SK-N-SH (cell line): ENCODE results near the gene ST6GALNAC6. TPM values are rescaled to one million over a fixed set of nuclear protein-coding genes. Genes with fewer than 3 reads are reported as not detected.

Experiments used
- CTCF ChIA-PET: fragments of 300-600, 350-600 bp; formaldehyde crosslinking; extraction: SDS; loops from one replicate; lab custom pipeline; 2021; lab: Yijun Ruan, JAX
- POLR2A ChIA-PET: fragments of 350-600 bp; sonication (Branson Sonifier 250); formaldehyde crosslinking; extraction: SDS; loops from one replicate; lab custom pipeline; 2020; ENCODE audit warnings: antibody characterized with exemption, inconsistent platforms; lab: Yijun Ruan, JAX
- DNase-seq: peaks from one replicate; pipeline ENCODE4 v3.0.0; 2012
- H2AFZ ChIP-seq: fragments of 200-600 bp; sonication (generic); 2 replicates; pipeline ENCODE4 v1.8.1; 2016; ENCODE audit warnings: antibody characterized with exemption, mild to moderate bottlenecking, low read depth
- H3F3A ChIP-seq: fragments of 200-600 bp; sonication (generic); replicated peaks from 2 replicates; pipeline ENCODE3; 2016; ENCODE audit warnings: antibody characterized with exemption, mild to moderate bottlenecking; ENCODE audit not compliant: insufficient read depth
- H3K27ac ChIP-seq, 2 experiments: fragments of 200-500 bp in 1 of 2; fragments of 200-600 bp in 1 of 2; sonication (Bioruptor generic) in 1 of 2; sonication (generic), shearing (Covaris generic) in 1 of 2; 2 replicates each; pipeline versions ENCODE4 v1.5.1 to v1.6.1; 2014 to 2016; ENCODE audit warnings: low read depth in 2 of 2, inconsistent platforms in 1 of 2, low read length in 1 of 2, mild to moderate bottlenecking in 1 of 2, mixed read lengths in 1 of 2
- H3K27me3 ChIP-seq: fragments of 200-600 bp; sonication (generic), shearing (Covaris generic); 2 replicates; pipeline ENCODE4 v1.6.1; 2016; ENCODE audit warnings: mixed run types; ENCODE audit not compliant: insufficient read depth
- H3K36me3 ChIP-seq, 2 experiments: fragments of 200-500 bp in 1 of 2; fragments of 200-600 bp in 1 of 2; sonication (Bioruptor generic) in 1 of 2; sonication (generic) in 1 of 2; replicated peaks in 1 of 2; 2 replicates each; pipeline versions ENCODE3 to v1.5.1; 2014 to 2016; ENCODE audit warnings: low read length in 1 of 2, mild to moderate bottlenecking in 1 of 2; ENCODE audit not compliant: insufficient read depth in 2 of 2, control insufficient read depth in 1 of 2
- H3K4me1 ChIP-seq, 2 experiments: fragments of 200-500 bp in 1 of 2; fragments of 200-600 bp in 1 of 2; sonication (Bioruptor generic) in 1 of 2; sonication (generic), shearing (Covaris generic) in 1 of 2; 2 replicates each; pipeline versions ENCODE4 v1.5.1 to v1.6.1; 2014 to 2016; ENCODE audit warnings: low read depth in 1 of 2, low read length in 1 of 2, mixed run types in 1 of 2; ENCODE audit not compliant: insufficient read depth in 2 of 2, control insufficient read depth in 1 of 2
- H3K4me2 ChIP-seq: fragments of 200-600 bp; sonication (generic), shearing (Covaris generic); 2 replicates; pipeline ENCODE4 v1.6.1; 2017; ENCODE audit warnings: mixed run types
- H3K4me3 ChIP-seq, 2 experiments: fragments of 200-500 bp in 1 of 2; fragments of 200-600 bp in 1 of 2; sonication (Bioruptor generic) in 1 of 2; sonication (generic), shearing (Covaris generic) in 1 of 2; 2 replicates each; pipeline versions ENCODE4 v1.5.1 to v1.8.1; 2014 to 2016; ENCODE audit warnings: low read depth in 2 of 2, inconsistent platforms in 1 of 2, low read length in 1 of 2, mild to moderate bottlenecking in 1 of 2, mixed read lengths in 1 of 2, moderate library complexity in 1 of 2
- H3K79me2 ChIP-seq: fragments of 200-600 bp; sonication (generic); 2 replicates; pipeline ENCODE4 v1.8.1; 2017; ENCODE audit warnings: mild to moderate bottlenecking; ENCODE audit not compliant: insufficient read depth
- H3K9ac ChIP-seq: fragments of 200-600 bp; sonication (generic); 2 replicates; pipeline ENCODE4 v1.6.1; 2017; ENCODE audit warnings: mixed run types
- H3K9me2 ChIP-seq: fragments of 200-600 bp; sonication (generic); 2 replicates; pipeline ENCODE4 v1.6.1; 2017; ENCODE audit warnings: mixed run types
- H3K9me3 ChIP-seq: fragments of 200-600 bp; sonication (generic); 2 replicates; pipeline ENCODE4 v1.6.1; 2017; ENCODE audit warnings: mixed run types, mild to moderate bottlenecking, moderate library complexity
- H4K20me1 ChIP-seq: fragments of 200-600 bp; sonication (generic); 2 replicates; pipeline ENCODE4 v1.6.1; 2017; ENCODE audit warnings: mild to moderate bottlenecking, mixed run types; ENCODE audit not compliant: insufficient read depth
- CHD2 ChIP-seq: fragments of 150-350 bp; IDR thresholded peaks from 2 replicates; pipeline ENCODE4 v1.6.1; 2018; ENCODE audit warnings: low read length; ENCODE audit not compliant: partially characterized antibody
- EP300 ChIP-seq, 2 experiments: IDR thresholded peaks; 2 replicates each; pipeline versions ENCODE4 v1.4.0 to v1.6.1; 2012; ENCODE audit warnings: borderline replicate concordance in 1 of 2, low read depth in 1 of 2, low read length in 1 of 2
- JUND ChIP-seq: IDR thresholded peaks from 2 replicates; pipeline ENCODE4 v1.4.0; 2012
- MEF2A ChIP-seq: IDR thresholded peaks from 2 replicates; pipeline ENCODE4 v1.4.0; 2012; ENCODE audit warnings: low read depth, borderline replicate concordance
- NFIC ChIP-seq: IDR thresholded peaks from 2 replicates; pipeline ENCODE4 v1.4.0; 2012; ENCODE audit warnings: borderline replicate concordance
- NRF1 ChIP-seq: IDR thresholded peaks from 2 replicates; pipeline ENCODE4 v1.6.1; 2012; ENCODE audit warnings: low read depth, mild to moderate bottlenecking, low read length
- RAD21 ChIP-seq: IDR thresholded peaks from 2 replicates; pipeline ENCODE4 v1.6.1; 2012; ENCODE audit warnings: mild to moderate bottlenecking, low read length
- RFX5 ChIP-seq: IDR thresholded peaks from 2 replicates; pipeline ENCODE4 v1.6.1; 2012; ENCODE audit warnings: mild to moderate bottlenecking, improper control_type of control experiment, low read length
- TAF1 ChIP-seq: IDR thresholded peaks from 2 replicates; pipeline ENCODE4 v1.6.1; 2012; ENCODE audit warnings: low read depth, mild to moderate bottlenecking, low read length, moderate library complexity, borderline replicate concordance
- TCF12 ChIP-seq: IDR thresholded peaks from 2 replicates; pipeline ENCODE4 v1.4.0; 2012
- TEAD4 ChIP-seq: IDR thresholded peaks from 2 replicates; pipeline ENCODE4 v1.4.0; 2012; ENCODE audit warnings: mild to moderate bottlenecking, borderline replicate concordance; ENCODE audit not compliant: insufficient read depth
- WGBS: methylation state at CpG from one replicate; pipeline ENCODE4 v1.1.6; 2017; ENCODE audit warnings: low lambda C conversion rate; 5-methylcytosine and 5-hydroxymethylcytosine counted together
- polyA plus RNA-seq, 3 experiments: library from polyadenylated mRNA; depleted of rRNA; stranded (reverse); fragments of >200 nt; gene quantifications; 2 replicates each; pipeline ENCODE4 v1.2.3, GENCODE V29; 2012
- TF ChIP-seq, protein P1 (sequence below): IDR thresholded peaks from 2 replicates; pipeline ENCODE4 v1.4.0; 2012; ENCODE audit warnings: low read depth, borderline replicate concordance
- TF ChIP-seq, protein P2 (sequence below): IDR thresholded peaks from 2 replicates; pipeline ENCODE4 v1.4.0; 2012; ENCODE audit warnings: low read depth
- TF ChIP-seq, protein P3 (sequence below): IDR thresholded peaks from 2 replicates; pipeline ENCODE4 v1.6.1; 2012; ENCODE audit warnings: mild to moderate bottlenecking, low read depth, low read length, moderate library complexity
- TF ChIP-seq, protein P4 (sequence below): IDR thresholded peaks from 2 replicates; pipeline ENCODE4; 2012

ST6GALNAC6 gene
- polyA plus RNA-seq, 1 of the 3 experiments (the other 2 are of a cell fraction): 34.8 TPM

DNA sequence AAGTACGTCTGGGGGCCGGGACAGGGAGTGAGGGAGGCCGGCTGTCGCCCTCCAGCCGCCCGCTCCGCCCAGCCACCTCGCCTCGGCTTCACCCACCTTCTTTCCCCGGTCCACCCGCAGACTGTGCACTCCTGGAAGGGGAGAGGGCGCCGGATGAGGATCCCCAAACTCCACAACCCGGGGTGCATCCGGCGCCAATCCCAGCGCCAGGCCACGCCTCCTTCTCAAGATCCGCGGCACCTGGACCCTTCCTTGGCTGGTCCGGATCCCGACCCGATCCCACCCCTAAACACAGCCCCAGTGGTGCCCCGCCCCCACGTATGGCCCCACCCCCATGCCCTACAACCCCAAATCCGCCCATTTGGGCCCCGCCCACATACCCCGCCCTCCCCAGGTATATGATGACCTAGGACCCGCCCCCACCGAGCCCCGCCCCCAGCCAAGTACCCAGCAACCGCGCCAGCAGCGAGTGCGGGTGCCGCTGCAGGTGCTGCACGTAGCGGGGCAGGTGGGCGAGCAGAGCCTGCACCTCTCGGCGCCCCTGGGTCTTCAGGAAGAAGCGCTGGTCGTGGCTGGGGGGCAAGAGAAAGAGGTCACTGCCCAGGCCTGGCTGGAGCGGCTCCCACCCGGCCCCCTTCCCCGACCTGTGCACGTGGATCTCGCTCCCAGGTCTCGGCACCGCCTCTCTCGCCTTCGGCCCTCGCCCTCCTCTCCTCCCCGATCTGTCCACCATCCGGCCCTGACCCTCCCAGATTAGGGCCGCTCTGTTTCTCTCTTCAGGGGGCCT lies 28.0 kb upstream of the ST6GALNAC6 start (continued):
- TF ChIP-seq, protein P1, sequence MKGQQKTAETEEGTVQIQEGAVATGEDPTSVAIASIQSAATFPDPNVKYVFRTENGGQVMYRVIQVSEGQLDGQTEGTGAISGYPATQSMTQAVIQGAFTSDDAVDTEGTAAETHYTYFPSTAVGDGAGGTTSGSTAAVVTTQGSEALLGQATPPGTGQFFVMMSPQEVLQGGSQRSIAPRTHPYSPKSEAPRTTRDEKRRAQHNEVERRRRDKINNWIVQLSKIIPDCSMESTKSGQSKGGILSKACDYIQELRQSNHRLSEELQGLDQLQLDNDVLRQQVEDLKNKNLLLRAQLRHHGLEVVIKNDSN: no peak
- TF ChIP-seq JUND: no peak
- TF ChIP-seq CHD2: no peak
- no peak for TF ChIP-seq TEAD4
- TF ChIP-seq RFX5: no peak
- TF ChIP-seq, protein P2, sequence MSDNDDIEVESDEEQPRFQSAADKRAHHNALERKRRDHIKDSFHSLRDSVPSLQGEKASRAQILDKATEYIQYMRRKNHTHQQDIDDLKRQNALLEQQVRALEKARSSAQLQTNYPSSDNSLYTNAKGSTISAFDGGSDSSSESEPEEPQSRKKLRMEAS: no peak

DNA sequence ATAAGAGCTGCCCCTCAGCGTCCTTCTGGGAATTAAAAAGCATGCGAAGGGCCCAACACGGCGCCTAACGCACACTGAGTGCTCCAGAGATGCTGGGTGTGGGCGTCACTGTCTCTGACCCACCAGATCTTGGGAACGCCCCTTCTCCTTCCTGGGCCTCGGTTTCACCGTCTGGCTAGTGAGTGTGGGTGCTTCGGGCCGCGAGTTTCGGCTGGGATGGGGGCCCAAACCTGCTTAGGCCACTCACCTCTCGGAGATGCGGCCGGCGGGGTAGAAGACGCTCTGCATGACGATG lies 27.4 kb upstream of the ST6GALNAC6 start:
- no peak for TF ChIP-seq EP300 (IDR thresholded peaks at IDR 0.05; ENCODE audit: borderline replicate concordance in 1 of 2, low read depth in 1 of 2, low read length in 1 of 2)
- no peak for TF ChIP-seq MEF2A
- TF ChIP-seq TAF1: no peak
- no peak overlapping the region for H3K9ac ChIP-seq
- no peaks in the 10 kb centered on the region for H3K27me3 ChIP-seq
- H3F3A ChIP-seq: peaks cover 50% of the 10 kb centered on the region
- 99% methylated on average over 18 of the region's 19 CpGs for WGBS
- no peak overlapping the region for H2AFZ ChIP-seq
- H3K27ac ChIP-seq: no peak overlapping the region
- POLR2A ChIA-PET: no interaction called here
- no peaks in the 10 kb centered on the region for H4K20me1 ChIP-seq
- H3K4me3 ChIP-seq: no peak overlapping the region
- no peak overlapping the region for H3K4me2 ChIP-seq
- H3K4me1 ChIP-seq: peaks cover 20 to 25% of the 10 kb centered on the region in 2 experiments; a peak in 3 of 4 replicates
- no peaks in the 10 kb centered on the region for H3K9me2 ChIP-seq
- H3K36me3 ChIP-seq: no peaks in the 10 kb centered on the region
- no peaks in the 10 kb centered on the region for H3K9me3 ChIP-seq
- no peaks in the 10 kb centered on the region for H3K79me2 ChIP-seq
- CTCF ChIA-PET: interaction anchor here (0.6 to 1.0 kb wide), 2 partner anchors 164 to 191 kb away, joined by 3 read pairs; no protein-coding TSS in a partner anchor
- DNase-seq: no peak

DNA sequence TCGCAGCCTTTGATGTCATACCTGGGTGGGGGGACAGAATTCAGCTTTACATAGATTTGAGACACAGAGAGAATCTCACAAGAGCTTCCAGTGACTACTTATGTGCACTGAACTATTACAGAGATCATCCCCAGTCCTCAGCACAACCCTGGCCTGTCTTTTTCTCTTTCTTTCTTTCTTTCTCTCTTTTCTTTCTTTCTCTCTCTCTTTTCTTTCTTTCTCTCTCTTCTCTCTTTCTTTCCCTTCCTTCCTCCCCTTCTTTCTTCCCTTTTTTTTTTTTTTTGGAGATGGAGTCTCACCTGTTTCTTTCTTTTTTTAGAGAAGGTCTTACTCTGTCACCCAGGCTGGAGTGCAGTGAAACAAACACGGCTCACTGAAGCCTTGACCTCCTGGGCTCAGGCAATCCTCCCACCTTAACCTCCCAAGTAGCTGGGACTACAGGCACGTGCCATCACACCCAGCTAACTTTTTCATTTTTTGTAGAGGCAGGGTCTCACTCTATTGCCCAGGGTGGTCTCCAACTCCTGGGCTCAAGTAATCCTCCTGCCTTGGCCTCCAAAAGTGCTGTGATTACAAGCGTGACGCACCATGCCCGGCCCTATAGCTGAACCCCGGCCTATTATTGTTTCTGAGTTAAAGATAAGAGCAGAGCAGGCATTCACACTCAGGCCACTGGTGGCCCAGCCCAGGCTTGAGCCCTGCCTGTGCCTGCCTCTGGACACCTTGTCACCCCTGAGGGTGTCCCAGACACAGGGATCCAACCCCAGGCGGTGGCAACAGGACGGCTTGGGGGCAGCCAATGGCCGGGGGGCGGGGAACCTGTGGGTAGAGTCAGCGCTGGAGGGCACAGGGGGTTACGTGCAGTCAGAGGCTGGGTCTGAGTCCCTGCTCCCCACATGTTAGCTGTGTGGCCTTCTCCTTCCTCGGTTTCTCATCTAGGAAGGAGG lies 26.8 kb upstream of the ST6GALNAC6 start:
- Histone ChIP-seq H2AFZ (no peak overlapping the region), H3K9ac (no peak overlapping the region), H3K4me2 (no peak overlapping the region), H3K9me3 (no peaks in the 10 kb centered on the region), H3K27ac (no peak overlapping the region), H3F3A (peaks cover 45% of the 10 kb centered on the region), H3K79me2 (no peaks in the 10 kb centered on the region), H3K36me3 (no peaks in the 10 kb centered on the region), H3K4me1 (peaks cover 16 to 21% of the 10 kb centered on the region in 2 experiments; a peak in 2 of 4 replicates), H3K4me3 (no peak overlapping the region), H4K20me1 (no peaks in the 10 kb centered on the region), H3K9me2 (no peaks in the 10 kb centered on the region), H3K27me3 (no peaks in the 10 kb centered on the region)
- TF ChIP-seq NRF1 (no peak), RAD21 (no peak), TCF12 (no peak), TEAD4 (no peak), NFIC (no peak)
- TF ChIP-seq, protein P3, sequence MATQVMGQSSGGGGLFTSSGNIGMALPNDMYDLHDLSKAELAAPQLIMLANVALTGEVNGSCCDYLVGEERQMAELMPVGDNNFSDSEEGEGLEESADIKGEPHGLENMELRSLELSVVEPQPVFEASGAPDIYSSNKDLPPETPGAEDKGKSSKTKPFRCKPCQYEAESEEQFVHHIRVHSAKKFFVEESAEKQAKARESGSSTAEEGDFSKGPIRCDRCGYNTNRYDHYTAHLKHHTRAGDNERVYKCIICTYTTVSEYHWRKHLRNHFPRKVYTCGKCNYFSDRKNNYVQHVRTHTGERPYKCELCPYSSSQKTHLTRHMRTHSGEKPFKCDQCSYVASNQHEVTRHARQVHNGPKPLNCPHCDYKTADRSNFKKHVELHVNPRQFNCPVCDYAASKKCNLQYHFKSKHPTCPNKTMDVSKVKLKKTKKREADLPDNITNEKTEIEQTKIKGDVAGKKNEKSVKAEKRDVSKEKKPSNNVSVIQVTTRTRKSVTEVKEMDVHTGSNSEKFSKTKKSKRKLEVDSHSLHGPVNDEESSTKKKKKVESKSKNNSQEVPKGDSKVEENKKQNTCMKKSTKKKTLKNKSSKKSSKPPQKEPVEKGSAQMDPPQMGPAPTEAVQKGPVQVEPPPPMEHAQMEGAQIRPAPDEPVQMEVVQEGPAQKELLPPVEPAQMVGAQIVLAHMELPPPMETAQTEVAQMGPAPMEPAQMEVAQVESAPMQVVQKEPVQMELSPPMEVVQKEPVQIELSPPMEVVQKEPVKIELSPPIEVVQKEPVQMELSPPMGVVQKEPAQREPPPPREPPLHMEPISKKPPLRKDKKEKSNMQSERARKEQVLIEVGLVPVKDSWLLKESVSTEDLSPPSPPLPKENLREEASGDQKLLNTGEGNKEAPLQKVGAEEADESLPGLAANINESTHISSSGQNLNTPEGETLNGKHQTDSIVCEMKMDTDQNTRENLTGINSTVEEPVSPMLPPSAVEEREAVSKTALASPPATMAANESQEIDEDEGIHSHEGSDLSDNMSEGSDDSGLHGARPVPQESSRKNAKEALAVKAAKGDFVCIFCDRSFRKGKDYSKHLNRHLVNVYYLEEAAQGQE: no peak
- TF ChIP-seq, protein P2: no peak
- TF ChIP-seq, protein P4, sequence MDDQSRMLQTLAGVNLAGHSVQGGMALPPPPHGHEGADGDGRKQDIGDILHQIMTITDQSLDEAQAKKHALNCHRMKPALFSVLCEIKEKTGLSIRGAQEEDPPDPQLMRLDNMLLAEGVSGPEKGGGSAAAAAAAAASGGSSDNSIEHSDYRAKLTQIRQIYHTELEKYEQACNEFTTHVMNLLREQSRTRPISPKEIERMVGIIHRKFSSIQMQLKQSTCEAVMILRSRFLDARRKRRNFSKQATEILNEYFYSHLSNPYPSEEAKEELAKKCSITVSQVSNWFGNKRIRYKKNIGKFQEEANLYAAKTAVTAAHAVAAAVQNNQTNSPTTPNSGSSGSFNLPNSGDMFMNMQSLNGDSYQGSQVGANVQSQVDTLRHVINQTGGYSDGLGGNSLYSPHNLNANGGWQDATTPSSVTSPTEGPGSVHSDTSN: no peak
- POLR2A ChIA-PET: interaction anchor here (0.6 kb wide), 1 partner anchor 118 kb away, joined by 4 read pairs; no protein-coding TSS in a partner anchor
- 95% methylated on average over 9 of the region's 14 CpGs for WGBS
- CTCF ChIA-PET: interaction anchor here (0.6 to 1.8 kb wide), 4 partner anchors 56 to 192 kb away, joined by 3 to 6 read pairs (median 4); partner anchors contain the start of gene TOR2A
- DNase-seq: no peak
